Left renal pelvis (tissue), 4 donors: ENCODE measurements around the gene NUP205. TPM values are rescaled to one million over a fixed set of nuclear protein-coding genes. Genes with fewer than 3 reads are reported as not detected.

Experiments
- DNase-seq, 4 donors: peaks; one replicate each; pipeline ENCODE4 v3.0.0-alpha.2; 2013; ENCODE audit warnings: low read depth in 4 of 4, low spot score in 3 of 4
- polyA plus RNA-seq, 4 donors: library from polyadenylated mRNA; unstranded; fragments of 120-200 nt; gene quantifications; one replicate each; pipeline ENCODE4 v1.2.1, GENCODE V29; 2013; ENCODE audit not compliant: insufficient read length in 4 of 4

The NUP205 gene
- polyA plus RNA-seq, 4 donors = 48.6 to 71.4 (median 69.6) TPM

DNA sequence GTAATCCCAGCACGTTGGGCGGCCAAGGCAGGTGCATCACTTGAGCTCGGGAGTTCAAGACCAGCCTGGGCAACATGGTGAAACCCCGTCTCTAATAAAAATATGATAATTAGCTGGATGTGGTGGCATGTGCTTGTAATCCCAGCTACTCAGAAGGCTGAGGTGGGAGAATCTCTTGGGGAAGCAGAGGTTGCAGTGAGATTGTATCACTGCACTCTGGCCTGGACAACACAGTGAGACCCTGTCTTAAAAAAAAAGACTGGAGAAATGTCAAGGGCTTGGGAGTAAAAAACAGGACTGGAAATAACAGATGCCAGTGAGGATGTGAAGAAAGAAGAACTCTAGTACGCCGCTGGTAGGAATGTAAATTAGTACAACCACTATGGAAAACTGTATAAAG, 16.7 kb upstream of the NUP205 start:
- no peak for DNase-seq

DNA sequence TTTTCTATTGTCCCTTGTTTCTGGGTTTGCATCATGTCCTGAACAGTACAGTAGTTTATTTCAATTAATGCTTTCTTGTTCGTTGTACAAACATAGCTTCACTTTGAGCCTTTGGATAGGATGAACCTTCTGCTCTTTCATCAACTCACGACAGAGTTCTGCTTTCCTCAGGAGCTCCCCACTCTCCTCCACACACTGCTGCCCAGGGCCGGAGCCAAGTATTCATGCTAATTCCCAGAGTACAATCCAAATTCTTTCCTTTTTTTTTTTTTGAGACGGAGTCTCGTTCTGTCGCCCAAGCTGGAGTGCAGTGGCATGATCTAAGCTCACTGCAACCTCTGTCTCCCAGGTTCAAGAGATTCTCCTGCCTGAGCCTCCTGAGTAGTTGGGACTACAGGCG, 7.5 kb upstream of the NUP205 start:
- DNase-seq = no peak

DNA sequence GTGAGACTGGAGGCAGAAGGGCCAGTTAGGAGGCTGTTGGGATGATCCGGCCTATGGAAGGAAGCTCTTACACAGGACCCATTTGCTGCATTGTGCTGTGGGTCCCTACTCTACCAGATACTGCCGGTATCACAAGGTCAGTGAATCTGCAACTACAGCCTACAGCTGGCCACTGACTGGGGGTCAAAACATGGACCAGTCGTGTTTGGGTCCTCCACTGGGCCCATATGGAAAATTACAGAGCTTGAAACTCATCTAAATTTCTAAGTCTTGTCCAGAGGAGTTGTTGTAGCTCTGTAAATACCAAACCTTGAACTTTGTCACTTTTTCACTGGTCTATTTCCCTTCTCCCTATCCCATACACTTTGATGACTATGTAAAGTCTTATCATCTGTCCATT, 5.6 kb upstream of the NUP205 start:
- no peak for DNase-seq

DNA sequence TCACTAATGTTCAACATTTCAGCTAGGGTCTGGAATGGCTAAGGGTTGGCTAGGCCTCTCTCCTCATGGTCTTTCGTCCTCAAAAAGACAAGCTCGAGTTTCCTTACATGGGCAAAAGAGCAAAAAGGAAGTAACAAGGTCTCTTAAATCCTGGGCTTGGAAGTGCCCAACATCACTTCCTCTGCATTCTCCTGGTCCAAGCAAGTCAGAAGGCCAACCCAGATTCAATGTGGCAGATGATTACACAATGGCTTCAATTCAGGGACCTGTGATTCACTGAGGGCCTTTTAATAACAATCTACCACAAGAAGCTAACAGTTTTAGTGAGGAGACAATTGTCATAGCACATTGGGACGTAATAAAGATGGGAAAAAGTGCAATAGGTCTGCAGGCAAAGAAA, 4.4 kb upstream of the NUP205 start:
- no peak for DNase-seq

DNA sequence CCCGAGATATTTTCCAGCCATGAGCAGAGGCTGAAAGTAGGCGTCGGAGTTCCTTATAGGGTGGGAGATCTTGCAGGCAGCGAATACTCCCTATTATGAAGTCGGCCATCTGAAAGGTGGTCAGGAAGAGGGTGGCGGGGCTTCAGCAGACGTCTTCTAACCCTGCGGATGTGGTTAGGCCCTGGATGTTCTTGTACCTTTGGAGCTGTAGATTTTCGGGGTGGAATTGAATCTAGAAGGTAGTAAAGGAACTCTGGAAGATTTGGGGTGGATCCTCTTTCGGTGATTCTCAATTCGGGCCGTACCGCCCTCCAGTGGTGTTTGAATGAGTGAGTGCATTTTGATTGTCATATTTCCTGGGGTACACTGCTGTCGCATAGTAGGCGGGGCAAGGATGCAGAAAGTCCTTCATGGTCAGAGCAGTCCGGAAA, 635 bp downstream of the NUP205 start:
- peak in 3 of 4 donors; percentile 29 to 46 (median 44) for DNase-seq

GRCh38 chr7:135558881-135559280, 1.2 kb downstream of the NUP205 start:
- no peak for DNase-seq

- DNase-seq = no peak
Observed at GRCh38 chr7:135560631-135561030, 2.9 kb downstream of the NUP205 start.

GRCh38 chr7:135562720-135563119, 5.0 kb downstream of the NUP205 start:
- no peak for DNase-seq

GRCh38 chr7:135571834-135572233, 14.1 kb downstream of the NUP205 start:
- DNase-seq = no peak

DNA sequence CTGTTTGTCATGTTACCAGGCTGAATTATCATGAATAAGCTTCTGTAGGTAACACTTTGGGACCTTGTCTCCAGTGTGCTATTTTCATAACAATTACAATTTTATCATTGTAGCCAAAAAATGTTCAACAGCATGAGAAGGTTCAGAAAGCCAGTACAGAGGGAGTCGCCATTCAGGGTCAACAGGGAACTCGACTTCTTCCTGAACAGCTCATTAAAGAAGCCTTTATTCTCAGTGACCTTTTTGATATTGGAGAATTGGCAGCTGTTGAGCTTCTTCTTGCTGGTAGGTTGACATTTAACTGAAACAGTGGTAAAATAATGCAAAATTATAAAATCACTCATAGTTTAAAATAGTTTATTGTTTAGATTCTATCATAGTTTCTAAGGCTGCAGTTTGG, 15.8 kb downstream of the NUP205 start:
- DNase-seq = no peak

GRCh38 chr7:135575296-135575695, 17.6 kb downstream of the NUP205 start:
- DNase-seq = no peak

DNA sequence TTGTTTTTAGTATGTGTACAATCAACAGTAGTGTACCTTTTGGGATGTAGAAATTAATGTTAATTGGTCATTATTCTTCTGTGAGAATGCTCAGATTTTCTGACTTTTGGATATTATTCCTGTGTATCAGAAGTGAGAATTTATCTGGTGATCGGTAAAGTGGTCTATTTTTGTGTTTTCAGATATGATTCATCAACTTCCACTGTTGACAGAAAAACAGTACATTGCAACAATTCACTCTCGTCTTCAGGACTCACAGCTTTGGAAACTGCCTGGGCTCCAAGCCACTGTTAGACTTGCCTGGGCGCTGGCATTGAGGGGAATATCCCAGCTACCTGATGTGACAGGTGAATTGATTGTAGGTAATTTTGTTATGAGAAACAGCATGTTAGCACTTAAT, 20.9 kb downstream of the NUP205 start:
- no peak for DNase-seq

GRCh38 chr7:135584362-135585353, 26.9 kb downstream of the NUP205 start:
- DNase-seq = no peak

GRCh38 chr7:135597181-135597925, 39.6 kb downstream of the NUP205 start:
- DNase-seq = no peak

GRCh38 chr7:135597926-135598305, 40.2 kb downstream of the NUP205 start:
- DNase-seq = no peak

- no peak for DNase-seq
Observed at GRCh38 chr7:135599471-135599870, 41.8 kb downstream of the NUP205 start.

DNA sequence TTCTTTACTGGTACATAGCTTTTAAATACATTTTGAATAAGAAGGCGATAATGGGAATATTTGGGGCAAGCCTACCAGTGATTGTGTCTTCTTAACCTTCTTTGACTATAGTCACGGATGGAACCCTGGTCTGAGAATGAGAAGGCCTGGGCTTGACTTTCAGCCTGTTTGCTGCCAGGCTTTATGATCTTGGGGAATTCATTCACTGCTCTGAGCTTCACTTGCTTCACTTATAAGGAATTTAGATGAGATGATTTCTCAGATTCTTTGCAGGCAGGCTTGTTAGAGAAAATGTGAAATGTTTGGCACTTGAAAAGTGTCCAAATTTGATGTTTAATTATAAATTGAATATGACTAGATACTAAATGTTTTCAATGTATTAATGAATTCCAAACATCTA, 42.5 kb downstream of the NUP205 start:
- DNase-seq = no peak

- DNase-seq = no peak
Observed at GRCh38 chr7:135601182-135601581, 43.5 kb downstream of the NUP205 start.

DNA sequence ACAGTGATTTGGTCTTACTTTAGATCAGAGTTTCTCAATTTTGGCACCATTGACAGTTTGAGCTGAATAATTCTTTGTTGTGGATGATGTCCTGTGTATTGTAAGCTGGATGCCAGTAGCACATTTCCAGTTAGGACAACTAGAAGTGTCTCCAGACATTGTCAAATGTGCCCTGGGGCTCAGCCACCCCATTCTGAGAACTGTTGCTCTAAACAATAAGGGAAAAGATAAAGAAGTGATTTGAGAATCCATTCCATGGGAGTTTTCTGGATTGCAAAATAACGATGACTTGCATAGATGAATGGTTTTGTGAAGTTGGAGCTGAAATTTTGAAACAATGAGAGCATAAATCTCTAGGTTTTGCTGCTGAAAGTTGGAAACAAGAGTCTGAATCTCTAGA, 44.6 kb downstream of the NUP205 start:
- no peak for DNase-seq

DNA sequence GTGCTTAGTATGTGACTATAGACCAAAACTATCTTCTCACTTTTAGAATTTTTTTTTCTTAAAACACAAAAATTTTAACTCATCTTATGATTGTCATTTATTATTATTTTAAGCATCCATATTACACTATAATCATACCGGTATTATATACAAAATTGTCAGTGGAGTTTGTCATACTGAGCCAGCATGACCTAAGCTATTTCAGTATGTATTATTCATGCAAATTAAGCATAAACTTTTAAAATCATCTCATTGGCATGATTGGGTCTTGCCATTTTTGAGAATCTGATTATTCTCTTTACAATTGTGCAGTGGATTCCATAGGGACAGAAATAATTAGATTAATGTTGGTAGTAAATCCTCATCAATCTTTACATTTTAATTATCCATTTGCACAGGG, 58.4 kb downstream of the NUP205 start:
- DNase-seq = no peak

GRCh38 chr7:135617781-135618180, 60.1 kb downstream of the NUP205 start:
- DNase-seq = no peak

- no peak for DNase-seq
Observed at GRCh38 chr7:135618510-135618909, 60.8 kb downstream of the NUP205 start.
